ENCODE results near the gene PP2D1. TPM values are rescaled to one million over a fixed set of nuclear protein-coding genes. Genes with fewer than 3 reads are reported as not detected.

Gene PP2D1
- total and polyA plus RNA-seq, 2 of the 8 experiments (the other 6 are each of a cell fraction or from before 2014, with no cell fraction given), result not detected

DNA sequence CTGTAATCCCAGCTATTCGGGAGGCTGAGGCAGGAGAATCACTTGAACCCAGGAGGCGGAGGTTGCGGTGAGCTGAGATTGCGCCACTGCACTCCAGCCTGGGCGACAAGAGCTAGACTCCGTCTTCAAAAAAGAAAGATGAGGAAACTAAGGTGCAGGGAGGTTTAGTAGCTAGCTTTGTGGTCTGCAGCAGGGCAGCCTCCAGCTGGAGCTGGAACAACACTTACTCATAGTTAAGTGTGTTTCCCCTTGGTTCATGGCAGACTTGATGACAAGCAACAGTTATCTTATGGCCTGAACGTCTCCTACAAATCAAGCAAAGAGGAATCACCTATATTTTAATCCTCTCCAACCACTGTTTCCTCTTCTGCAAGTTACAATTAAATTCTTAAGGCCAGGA, 40.8 kb upstream of the PP2D1 start (continued):
- no peak for TF ChIP-seq RBBP5 (IDR thresholded peaks at IDR 0.05; ENCODE audit: borderline replicate concordance, low read depth, low read length)
- TF ChIP-seq NANOG (IDR thresholded peaks at IDR 0.05; ENCODE audit: insufficient read depth, low read depth, low read length, poor library complexity, severe bottlenecking), result no peak
- TF ChIP-seq, protein P1, sequence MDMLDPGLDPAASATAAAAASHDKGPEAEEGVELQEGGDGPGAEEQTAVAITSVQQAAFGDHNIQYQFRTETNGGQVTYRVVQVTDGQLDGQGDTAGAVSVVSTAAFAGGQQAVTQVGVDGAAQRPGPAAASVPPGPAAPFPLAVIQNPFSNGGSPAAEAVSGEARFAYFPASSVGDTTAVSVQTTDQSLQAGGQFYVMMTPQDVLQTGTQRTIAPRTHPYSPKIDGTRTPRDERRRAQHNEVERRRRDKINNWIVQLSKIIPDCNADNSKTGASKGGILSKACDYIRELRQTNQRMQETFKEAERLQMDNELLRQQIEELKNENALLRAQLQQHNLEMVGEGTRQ (IDR thresholded peaks at IDR 0.05; ENCODE audit: low read length), result no peak
- no peak for TF ChIP-seq SUZ12 (IDR thresholded peaks at IDR 0.05; ENCODE audit: low read length)
- no peak for TF ChIP-seq EGR1 (IDR thresholded peaks at IDR 0.05; ENCODE audit: borderline replicate concordance, low read depth, low read length)
- TF ChIP-seq KDM4A (IDR thresholded peaks at IDR 0.05; ENCODE audit: low read depth, low read length, severe bottlenecking), result no peak
- no peak for TF ChIP-seq CHD1 (IDR thresholded peaks at IDR 0.05; ENCODE audit: low read depth, low read length)
- no peak for TF ChIP-seq PHF8 (conservative IDR thresholded peaks at IDR 0.05; ENCODE audit: low read depth, low read length)

Data from H1 (cell line).